ENCODE results near the gene C11orf21.

DNA sequence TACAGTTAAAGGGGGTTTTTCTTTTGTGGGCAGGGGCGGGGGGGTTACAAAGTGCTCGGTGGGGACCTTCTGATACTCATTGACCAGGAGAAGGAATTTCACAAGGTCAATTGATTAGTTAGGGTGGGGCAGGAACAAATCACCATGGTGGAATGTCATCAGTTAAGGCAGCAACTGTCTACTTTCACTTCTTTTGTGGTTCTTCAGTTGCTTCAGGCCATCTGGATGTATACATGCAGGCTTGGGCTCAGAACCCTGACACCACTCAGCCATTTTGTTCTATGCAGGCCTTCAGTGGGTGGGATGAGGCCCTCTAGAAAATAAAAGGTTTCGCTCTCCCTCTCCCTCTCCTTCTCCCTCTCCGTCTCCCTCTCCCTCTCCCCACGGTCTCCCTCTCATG is 29.7 kb upstream of the C11orf21 start:
- TF ChIP-seq, protein P1, sequence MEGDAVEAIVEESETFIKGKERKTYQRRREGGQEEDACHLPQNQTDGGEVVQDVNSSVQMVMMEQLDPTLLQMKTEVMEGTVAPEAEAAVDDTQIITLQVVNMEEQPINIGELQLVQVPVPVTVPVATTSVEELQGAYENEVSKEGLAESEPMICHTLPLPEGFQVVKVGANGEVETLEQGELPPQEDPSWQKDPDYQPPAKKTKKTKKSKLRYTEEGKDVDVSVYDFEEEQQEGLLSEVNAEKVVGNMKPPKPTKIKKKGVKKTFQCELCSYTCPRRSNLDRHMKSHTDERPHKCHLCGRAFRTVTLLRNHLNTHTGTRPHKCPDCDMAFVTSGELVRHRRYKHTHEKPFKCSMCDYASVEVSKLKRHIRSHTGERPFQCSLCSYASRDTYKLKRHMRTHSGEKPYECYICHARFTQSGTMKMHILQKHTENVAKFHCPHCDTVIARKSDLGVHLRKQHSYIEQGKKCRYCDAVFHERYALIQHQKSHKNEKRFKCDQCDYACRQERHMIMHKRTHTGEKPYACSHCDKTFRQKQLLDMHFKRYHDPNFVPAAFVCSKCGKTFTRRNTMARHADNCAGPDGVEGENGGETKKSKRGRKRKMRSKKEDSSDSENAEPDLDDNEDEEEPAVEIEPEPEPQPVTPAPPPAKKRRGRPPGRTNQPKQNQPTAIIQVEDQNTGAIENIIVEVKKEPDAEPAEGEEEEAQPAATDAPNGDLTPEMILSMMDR (conservative IDR thresholded peaks at IDR 0.05; ENCODE audit: low read length): no peak
- TF ChIP-seq EZH2phosphoT487 (IDR thresholded peaks at IDR 0.05; ENCODE audit: borderline replicate concordance, low read depth, low read length): no peak

Measured in OCI-LY7 (cell line).